Ishikawa (cell line): ENCODE data around the gene IWS1.

Source experiments
- CEBPB ChIP-seq: IDR thresholded peaks from 2 replicates; pipeline ENCODE4 v1.6.1; 2012
- CREB1 ChIP-seq: IDR thresholded peaks from 2 replicates; pipeline ENCODE4 v1.6.1; 2012; ENCODE audit warnings: low read depth
- EGR1 ChIP-seq: IDR thresholded peaks from 2 replicates; pipeline ENCODE4 v1.6.1; 2012
- EP300 ChIP-seq: IDR thresholded peaks from 2 replicates; pipeline ENCODE4 v1.6.1; 2012; ENCODE audit warnings: borderline replicate concordance
- FOXM1 ChIP-seq: IDR thresholded peaks from 2 replicates; pipeline ENCODE4 v1.6.1; 2012; ENCODE audit warnings: low read depth, borderline replicate concordance
- NFIC ChIP-seq: IDR thresholded peaks from 2 replicates; pipeline ENCODE4 v1.6.1; 2012
- RAD21 ChIP-seq: IDR thresholded peaks from 2 replicates; pipeline ENCODE4 v1.6.1; 2012; ENCODE audit warnings: low read depth
- TAF1 ChIP-seq: IDR thresholded peaks from 2 replicates; pipeline ENCODE4 v1.6.1; 2012; ENCODE audit warnings: low read depth, mild to moderate bottlenecking
- TCF12 ChIP-seq: IDR thresholded peaks from 2 replicates; pipeline ENCODE4 v1.6.1; 2012; ENCODE audit warnings: low read depth
- TEAD4 ChIP-seq: IDR thresholded peaks from 2 replicates; pipeline ENCODE4 v1.6.1; 2012
- YY1 ChIP-seq: IDR thresholded peaks from 2 replicates; pipeline ENCODE4 v1.6.1; 2012; ENCODE audit warnings: low read depth
- ZBTB7A ChIP-seq: IDR thresholded peaks from 2 replicates; pipeline ENCODE4 v1.6.1; 2012; ENCODE audit warnings: low read depth
- TF ChIP-seq, protein P1 (sequence below): IDR thresholded peaks from 2 replicates; pipeline ENCODE4 v1.6.1; 2012; ENCODE audit warnings: low read depth, mild to moderate bottlenecking
- TF ChIP-seq, protein P2 (sequence below): IDR thresholded peaks from 2 replicates; pipeline ENCODE4 v1.6.1; 2012
- TF ChIP-seq, protein P3 (sequence below): IDR thresholded peaks from 2 replicates; pipeline ENCODE4 v1.6.1; 2012

The IWS1 gene

GRCh38 chr2:127545189-127545588, 18.9 kb upstream of the IWS1 start:
- TF ChIP-seq, protein P1, sequence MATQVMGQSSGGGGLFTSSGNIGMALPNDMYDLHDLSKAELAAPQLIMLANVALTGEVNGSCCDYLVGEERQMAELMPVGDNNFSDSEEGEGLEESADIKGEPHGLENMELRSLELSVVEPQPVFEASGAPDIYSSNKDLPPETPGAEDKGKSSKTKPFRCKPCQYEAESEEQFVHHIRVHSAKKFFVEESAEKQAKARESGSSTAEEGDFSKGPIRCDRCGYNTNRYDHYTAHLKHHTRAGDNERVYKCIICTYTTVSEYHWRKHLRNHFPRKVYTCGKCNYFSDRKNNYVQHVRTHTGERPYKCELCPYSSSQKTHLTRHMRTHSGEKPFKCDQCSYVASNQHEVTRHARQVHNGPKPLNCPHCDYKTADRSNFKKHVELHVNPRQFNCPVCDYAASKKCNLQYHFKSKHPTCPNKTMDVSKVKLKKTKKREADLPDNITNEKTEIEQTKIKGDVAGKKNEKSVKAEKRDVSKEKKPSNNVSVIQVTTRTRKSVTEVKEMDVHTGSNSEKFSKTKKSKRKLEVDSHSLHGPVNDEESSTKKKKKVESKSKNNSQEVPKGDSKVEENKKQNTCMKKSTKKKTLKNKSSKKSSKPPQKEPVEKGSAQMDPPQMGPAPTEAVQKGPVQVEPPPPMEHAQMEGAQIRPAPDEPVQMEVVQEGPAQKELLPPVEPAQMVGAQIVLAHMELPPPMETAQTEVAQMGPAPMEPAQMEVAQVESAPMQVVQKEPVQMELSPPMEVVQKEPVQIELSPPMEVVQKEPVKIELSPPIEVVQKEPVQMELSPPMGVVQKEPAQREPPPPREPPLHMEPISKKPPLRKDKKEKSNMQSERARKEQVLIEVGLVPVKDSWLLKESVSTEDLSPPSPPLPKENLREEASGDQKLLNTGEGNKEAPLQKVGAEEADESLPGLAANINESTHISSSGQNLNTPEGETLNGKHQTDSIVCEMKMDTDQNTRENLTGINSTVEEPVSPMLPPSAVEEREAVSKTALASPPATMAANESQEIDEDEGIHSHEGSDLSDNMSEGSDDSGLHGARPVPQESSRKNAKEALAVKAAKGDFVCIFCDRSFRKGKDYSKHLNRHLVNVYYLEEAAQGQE: no peak
- no peak for TF ChIP-seq FOXM1
- no peak for TF ChIP-seq ZBTB7A
- TF ChIP-seq, protein P2, sequence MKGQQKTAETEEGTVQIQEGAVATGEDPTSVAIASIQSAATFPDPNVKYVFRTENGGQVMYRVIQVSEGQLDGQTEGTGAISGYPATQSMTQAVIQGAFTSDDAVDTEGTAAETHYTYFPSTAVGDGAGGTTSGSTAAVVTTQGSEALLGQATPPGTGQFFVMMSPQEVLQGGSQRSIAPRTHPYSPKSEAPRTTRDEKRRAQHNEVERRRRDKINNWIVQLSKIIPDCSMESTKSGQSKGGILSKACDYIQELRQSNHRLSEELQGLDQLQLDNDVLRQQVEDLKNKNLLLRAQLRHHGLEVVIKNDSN: no peak
- TF ChIP-seq CREB1: no peak
- TF ChIP-seq YY1: no peak
- TF ChIP-seq TAF1: no peak

- no peak for TF ChIP-seq EGR1
- TF ChIP-seq TCF12: no peak
- TF ChIP-seq, protein P3, sequence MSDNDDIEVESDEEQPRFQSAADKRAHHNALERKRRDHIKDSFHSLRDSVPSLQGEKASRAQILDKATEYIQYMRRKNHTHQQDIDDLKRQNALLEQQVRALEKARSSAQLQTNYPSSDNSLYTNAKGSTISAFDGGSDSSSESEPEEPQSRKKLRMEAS: no peak
- TF ChIP-seq NFIC: no peak
- TF ChIP-seq CREB1: no peak
- TF ChIP-seq FOXM1: no peak
- TF ChIP-seq TEAD4: no peak
- no peak for TF ChIP-seq RAD21
- TF ChIP-seq, protein P2: no peak
- no peak for TF ChIP-seq YY1
- TF ChIP-seq CEBPB: no peak
- no peak for TF ChIP-seq ZBTB7A
- no peak for TF ChIP-seq TAF1
- TF ChIP-seq EP300: no peak
- TF ChIP-seq, protein P1: no peak
Observed at GRCh38 chr2:127542231-127542630, 15.9 kb upstream of the IWS1 start.

DNA sequence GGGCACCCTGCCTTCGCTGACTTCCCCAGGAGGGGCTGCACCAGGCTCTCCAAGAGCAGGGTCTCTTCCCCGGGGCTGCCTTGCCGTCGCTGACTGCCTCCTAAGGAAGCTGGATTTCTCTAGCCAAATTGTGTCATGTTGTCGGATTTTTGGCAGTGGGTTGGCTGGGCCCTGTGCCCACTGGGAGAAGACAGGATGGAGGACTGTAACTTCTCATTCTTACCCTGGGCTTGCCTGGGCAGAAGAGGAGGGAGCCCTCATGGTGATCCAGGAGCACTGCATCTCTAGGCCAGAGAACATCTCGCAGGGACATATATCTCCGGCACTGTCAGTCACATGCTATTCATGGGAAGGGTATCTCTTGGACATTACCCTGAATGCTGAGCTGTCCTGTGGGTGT, 15.5 kb upstream of the IWS1 start:
- TF ChIP-seq ZBTB7A (no peak), YY1 (no peak)
- TF ChIP-seq, protein P1: no peak

DNA sequence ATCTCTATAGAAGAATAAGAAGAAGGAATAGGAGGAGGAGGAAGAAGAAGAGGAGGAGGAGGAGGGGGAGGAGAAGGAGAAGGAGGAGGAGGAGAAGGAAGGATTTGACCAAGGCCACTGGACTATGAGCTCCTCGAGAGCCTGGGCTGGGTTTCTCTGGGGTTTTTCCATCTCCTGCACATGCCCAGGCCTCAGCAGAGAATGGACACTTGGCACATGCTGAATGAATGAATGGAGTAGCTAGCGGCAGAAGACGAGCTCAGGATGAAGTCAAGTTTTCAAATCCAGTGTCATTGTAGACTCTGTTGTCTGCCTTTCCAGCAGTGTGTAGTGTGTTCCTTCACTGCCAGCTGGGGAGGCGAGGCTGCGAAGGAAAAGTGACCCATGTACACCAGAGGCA, 11.4 kb upstream of the IWS1 start:
- TF ChIP-seq, protein P1: no peak
- TF ChIP-seq TAF1 (no peak), TEAD4 (no peak), EGR1 (no peak), CREB1 (no peak)
- TF ChIP-seq, protein P2: no peak
